Measurements from ENCODE around the gene RNASE7.
"Not testable (repeated sequence)": the region's sequence is repeated elsewhere in the genome, so short reads cannot be mapped to it uniquely, and the experiment has no call there.

Gene RNASE7

GRCh38 chr14:21041676-21042433 lies at the start of gene RNASE7:
RNASE7 (plus strand) TSS chr14:21042362; CDS start chr14:21042993, 631 bp downstream.
- no peak for DNase-seq (ENCODE audit: low spot score)

DNA sequence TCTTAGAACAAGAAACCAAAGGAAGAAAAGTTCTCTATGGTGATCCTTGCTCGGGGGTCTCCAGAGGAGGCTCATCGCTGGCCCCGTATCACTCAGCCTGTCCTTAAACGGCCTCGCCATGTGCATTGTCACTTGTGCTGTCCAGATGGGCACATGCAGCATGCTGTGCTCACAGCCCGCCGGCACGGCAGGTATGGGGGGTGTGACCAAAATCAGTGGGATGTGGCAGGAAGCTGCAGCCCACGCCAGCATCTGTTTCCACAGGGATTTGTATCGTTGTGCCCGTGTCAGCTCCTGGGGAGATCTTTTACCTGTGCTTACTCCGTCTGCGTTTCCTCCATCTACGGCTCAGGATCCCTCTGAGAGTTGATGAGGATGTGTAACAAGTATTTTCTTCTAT lies 45.6 kb upstream of the RNASE7 start:
- DNase-seq (ENCODE audit: low spot score), result no peak

DNA sequence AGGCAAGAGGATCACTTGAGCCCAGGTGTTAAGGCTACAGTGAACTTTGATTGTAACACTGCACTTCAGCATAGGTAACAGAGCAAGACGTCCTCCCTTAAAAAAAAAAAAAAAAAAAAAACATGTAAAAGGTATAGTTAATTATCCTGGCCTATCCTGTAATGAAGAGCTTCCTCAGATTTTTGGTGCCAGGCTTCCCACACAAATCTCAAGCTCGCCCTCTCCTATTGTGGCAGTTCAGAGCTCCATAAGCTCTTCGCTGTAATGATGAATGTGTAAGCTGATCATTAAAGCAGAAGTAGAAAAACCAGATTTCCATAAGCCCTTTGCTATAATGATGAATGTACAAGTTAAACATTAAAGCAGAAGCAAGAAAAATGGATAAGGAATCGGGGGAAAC lies 45.0 kb upstream of the RNASE7 start:
- no peak for DNase-seq (ENCODE audit: low spot score)

DNA sequence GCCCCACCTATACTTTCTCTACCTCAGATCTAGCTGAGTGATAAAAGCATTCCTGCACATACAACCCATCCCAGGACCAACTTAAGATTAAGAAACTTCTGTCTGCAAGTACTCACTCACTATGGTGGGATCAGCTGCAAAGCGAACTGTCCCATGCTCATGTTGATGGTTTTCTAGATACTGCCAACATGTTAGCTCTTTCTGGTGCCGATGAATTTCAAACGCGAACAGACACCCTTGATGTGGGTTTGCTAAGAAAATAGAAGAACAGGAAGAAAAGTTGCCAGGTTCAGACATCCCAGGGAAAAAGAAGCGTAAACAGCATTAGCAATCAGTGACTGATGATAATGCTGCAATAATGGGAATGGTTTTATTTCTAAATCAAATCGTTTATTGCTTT lies 44.6 kb upstream of the RNASE7 start:
- no peak for DNase-seq (ENCODE audit: low spot score)

DNA sequence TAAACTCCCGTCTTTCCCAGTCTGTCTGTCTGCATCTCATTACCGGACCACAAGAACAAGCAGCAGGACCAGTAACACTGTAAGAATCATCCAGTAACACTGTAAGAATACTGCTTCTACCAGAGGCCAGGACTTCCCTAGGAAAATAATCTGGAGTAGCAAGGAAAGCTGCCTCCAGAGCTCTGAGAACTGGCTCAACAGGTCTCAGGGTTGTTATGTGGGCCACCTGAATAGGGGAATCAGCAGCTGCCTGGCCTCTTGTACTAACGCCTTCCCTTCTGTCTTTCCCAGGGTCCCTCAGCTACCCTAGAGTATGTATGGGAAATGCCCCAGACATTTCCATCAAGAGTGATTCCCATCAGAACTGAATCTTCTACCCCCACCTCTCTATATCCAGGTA lies 44.0 kb upstream of the RNASE7 start:
- DNase-seq (ENCODE audit: low spot score), result no peak

GRCh38 chr14:20998674-20999366 lies 43.3 kb upstream of the RNASE7 start, which contains the start of gene SLC39A2:
SLC39A2 (plus strand) TSS chr14:20999293; CDS start chr14:20999447, 154 bp downstream.
- no peak for DNase-seq (ENCODE audit: low spot score)

DNA sequence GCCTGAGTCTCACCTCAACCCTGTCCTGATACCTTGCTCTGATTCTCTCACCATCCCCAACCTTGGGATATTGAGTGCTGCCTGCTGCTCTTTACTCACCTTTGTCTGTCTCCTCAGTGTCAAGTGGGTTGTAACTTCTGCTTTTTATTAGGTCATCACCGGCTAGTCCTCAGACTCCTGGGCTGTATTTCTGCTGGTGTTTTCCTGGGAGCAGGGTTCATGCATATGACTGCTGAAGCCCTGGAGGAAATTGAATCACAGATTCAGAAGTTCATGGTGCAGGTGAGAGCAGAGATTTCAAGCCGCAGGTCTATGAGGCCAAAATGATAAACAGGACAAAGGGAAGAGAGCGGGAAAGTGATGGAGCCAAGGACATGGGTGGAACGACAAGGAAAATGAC lies 42.6 kb upstream of the RNASE7 start:
- DNase-seq (ENCODE audit: low spot score), result no peak

DNA sequence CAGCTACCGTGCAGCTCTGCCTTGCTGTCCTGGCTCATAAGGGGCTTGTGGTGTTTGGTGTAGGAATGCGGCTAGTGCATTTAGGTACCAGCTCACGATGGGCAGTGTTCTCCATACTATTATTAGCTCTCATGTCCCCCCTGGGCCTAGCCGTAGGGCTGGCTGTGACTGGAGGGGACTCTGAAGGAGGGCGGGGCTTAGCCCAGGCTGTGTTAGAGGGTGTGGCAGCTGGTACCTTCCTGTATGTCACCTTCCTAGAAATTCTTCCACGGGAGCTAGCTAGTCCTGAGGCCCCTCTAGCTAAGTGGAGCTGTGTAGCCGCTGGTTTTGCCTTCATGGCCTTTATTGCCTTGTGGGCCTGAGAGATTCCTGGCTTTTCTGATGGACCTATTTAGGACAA lies 40.9 kb upstream of the RNASE7 start:
- DNase-seq (ENCODE audit: low spot score), result no peak

- no peak for DNase-seq (ENCODE audit: low spot score)
These were observed 38.3 kb upstream of the RNASE7 start for GRCh38 chr14:21003788-21004346.

DNA sequence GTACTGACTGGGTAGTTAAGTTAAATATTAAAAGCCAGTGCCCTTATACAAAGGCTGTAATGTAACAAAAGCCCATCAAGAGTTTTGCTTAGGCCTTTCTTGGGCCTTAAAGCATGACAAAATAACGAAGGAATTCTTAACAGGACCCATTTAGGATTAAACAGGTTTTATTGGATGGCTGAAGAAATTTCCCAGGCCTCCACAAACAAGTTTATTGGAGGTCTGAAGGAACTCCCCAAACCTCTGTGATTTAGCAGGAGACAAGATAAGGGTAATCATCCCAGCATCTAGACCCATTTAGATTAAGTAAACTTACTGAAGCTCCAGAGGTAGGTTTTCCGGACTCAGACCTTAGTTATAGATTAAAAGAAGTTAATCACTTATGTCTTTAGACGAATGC lies 32.4 kb upstream of the RNASE7 start:
- not testable (repeated sequence) for DNase-seq (ENCODE audit: low spot score)

DNA sequence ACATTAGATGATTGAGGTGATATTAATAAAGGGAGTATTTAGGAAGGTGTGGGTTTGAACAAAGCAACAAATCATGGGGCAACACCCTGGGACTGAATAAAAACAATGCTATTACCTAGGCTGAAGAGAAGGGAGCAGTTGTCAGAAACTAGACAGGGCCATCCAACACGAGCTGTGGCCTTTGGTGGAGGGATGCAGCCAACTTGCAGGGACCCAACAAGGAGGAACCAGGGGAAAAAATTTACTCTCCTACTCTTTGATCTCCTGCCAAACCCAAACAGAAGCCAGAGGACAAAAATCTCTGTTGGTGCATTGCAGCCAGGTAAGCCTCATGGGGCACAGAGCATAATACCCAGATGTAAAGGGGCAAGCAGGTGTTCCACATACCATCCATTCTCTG lies 31.0 kb upstream of the RNASE7 start:
- no peak for DNase-seq (ENCODE audit: low spot score)

DNA sequence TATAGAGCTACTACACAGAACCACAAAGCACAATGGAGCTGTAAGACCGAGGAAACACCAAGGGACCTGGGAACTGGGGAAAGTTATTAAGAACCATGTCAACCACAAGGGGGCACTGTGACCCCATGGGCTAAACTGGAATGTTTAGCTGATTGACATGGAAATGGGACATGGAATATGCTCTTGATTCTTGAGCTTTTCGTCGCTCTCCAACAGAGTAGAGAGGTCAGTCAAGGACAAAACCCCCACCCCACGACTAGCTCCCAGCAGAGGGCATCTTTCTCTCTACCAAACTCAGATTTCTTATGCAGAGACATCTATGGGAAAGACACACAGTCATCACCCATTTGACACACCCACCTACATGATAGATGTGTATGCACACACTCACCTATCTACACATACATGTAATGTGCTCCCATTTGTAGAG lies 27.4 kb upstream of the RNASE7 start:
- DNase-seq (ENCODE audit: low spot score), result peak; percentile 78

DNA sequence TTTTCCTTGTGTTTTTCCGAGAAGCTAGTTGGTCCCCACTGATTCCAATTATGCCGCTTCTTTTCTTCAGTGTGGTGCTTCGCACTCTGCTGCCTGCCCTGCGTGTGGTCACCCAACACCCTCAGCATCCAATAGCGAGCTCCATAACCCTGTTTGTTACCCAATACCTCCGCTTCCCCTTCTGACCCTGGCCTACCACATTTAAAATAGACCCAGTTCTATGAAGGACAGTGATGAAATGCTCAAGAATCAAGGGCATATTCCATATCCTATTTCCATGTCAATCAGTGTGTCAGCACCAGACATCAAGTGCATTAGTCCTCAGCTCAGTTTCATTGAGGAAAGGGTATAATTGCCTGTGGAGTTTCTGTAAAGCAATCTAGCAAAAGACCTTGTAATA lies 26.9 kb upstream of the RNASE7 start:
- no peak for DNase-seq (ENCODE audit: low spot score)

DNA sequence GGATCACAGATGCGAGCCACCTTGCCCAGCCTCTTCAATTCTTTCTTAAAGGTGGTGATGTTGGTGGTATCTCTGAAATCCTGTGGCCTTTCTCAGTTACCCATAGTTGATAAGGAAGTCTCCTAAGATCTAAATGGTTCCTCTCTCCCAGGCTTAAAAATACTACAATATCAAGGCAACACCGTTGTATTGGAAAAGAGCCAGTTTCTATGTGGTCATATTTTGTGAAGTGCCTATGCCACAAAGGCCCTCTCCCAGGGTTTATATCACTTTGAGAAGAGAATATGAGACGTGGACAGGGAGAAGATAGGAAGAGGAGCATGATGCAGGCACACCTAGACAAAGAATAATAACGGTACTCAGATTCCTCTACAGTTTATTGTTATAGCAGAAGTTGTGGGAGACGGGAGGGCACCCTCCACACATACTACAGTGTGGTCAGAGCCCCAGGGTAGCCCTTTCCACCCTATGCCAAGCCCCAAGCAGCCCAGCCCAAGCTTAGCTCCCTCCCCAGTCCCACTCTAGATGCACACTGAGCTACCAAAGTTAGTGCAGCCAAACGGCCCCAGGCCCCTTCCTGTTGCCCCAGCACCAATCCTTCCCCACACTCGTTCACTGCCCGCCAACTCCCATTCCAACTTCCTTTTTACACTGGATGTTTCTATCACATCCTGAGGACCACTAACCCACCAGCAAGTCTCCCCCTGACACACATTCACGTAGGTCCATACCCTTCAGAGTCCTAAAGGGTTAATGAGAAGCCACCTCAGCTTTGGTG lies 25.6 kb upstream of the RNASE7 start:
- no peak for DNase-seq (ENCODE audit: low spot score)

- no peak for DNase-seq (ENCODE audit: low spot score)
These were observed 24.5 kb upstream of the RNASE7 start for GRCh38 chr14:21017528-21018245.

DNA sequence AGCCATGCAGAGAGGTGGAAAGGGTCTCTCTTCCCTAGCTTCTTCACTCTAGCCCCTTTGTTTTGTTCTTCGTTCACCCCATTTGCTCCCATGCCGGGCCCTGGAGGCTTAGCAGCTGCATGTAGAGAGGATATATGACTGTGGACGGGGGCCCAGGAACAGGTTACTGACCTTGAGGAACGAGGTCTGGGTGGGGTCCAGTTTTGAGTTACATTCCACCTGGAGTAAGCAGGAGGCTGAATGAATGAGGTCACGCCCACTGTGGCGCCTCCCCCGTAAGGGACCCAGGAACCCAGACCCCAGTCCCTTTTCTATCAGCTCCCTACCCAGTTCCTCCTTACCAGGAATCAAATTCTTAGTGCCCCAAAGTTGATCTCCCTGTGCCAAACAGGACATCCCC lies 23.9 kb upstream of the RNASE7 start:
- DNase-seq (ENCODE audit: low spot score), result no peak

DNA sequence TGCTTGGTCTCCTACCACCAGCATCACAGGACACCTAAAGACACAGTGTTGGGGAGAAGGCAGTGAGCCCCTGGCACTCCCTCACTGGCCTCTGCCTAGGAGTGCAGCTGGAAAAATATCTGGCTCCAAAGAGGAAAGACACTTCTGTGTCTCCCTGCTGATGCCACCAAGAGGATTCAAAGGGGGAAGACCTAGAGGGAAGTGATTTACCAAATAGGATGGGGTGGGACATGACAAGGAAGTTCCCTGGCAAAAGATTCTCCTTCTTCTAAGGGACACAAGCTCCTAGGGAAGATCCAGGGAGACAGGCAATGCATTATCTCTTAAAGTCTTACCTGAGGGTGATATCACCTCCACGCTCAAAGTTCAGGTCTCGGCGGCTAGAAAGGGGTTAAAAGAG lies 23.4 kb upstream of the RNASE7 start:
- no peak for DNase-seq (ENCODE audit: low spot score)

DNA sequence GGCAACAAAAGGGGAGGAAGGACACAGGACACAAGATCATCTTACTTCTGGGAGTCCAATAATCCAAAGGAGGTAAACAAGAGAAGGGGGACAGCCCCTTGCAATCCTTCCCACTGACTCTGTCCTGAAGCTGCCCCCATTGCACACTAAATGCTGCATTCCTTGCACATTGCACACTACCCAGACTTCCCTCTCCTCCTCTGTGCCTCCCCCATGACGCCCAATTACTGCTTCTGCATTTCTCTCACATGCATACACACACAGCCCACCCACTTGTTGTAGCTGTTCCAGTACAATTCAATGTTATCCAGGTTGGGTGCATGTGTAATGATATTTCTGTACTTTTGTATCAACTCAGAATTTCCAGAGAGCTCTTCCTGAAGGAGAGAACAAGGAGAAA lies 22.8 kb upstream of the RNASE7 start:
- DNase-seq (ENCODE audit: low spot score), result no peak

DNA sequence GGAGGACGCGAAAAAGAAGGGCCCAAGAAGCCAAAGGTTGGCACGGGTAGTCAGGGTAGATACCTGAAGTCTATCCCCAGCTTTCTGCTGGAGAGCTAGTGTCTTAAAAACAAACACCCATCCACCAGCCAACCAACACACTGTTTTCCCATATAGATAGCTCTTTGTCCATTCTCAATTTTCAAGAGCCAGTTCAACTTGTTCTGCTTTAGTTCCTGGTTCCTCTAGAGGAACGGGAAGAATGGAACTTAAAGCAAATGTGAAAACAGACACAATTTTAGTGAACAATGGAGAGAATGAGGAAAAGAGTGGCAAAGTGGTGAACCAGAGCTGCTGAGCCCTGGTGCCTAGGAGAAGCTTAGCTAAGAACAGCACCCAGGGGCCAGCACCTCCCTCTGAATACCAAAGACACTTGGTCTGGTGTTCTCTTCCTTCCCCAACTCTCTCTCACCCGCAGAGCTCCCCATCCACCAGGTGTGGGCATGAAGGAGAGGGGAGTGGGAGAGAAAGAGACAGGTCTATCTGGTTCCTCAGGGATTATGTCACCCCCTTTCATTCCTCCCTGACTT lies 21.1 kb upstream of the RNASE7 start:
- no peak for DNase-seq (ENCODE audit: low spot score)

DNA sequence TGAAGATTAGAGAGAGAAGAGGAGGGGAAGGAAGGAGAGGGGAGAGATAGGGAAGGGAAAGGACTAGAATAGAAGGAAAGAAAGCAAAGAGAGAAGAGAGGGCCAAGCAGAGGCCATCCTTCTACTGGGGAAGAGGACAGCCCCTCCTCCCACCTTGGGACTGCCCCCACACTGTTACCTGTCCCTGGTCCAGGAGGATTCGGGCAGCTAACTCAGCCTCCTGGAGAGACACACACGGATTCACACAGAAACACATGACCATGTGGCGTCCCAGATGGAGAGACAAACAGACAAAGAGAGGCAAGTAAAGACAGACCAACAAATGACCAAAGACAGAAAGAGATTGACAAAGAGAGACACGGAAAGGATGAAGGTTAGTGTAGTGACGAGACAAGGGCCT lies 19.5 kb upstream of the RNASE7 start:
- DNase-seq (ENCODE audit: low spot score), result no peak

DNA sequence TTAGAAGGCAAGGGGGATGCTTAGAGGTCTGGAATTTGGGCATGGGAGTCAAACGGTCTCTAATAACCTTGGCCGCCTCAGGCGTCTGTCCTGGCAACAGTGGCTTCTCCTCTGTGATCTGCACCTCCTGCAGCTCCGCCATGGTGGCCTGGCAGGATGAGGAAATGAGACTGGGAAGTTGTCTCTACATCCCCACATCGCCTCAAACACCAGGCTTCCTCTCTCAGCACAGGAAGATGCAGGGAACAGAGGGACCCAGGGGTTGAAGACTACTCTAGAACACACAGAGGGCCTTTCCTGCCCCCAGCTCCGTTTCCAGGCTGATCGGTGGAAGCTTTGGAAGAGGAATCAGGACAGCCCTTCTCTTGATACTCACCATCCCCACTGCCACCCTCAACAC lies 19.0 kb upstream of the RNASE7 start:
- no peak for DNase-seq (ENCODE audit: low spot score)
